Measurements from ENCODE around the gene FBXL14. TPM values are rescaled to one million over a fixed set of nuclear protein-coding genes. Genes with fewer than 3 reads are reported as not detected.

Gene FBXL14
- polyA plus RNA-seq, 1 donor from 2014 or later: 15.1 TPM

GRCh38 chr12:1632702-1633101, 38.3 kb upstream of the FBXL14 start:
- Histone ChIP-seq H3K36me3 (ENCODE audit: insufficient read depth, low read length) (no peaks in the 10 kb centered on the region), H4K20me1 (ENCODE audit: insufficient read depth) (no peaks in the 10 kb centered on the region), H2AFZ (ENCODE audit: low read depth, low read length) (no peak overlapping the region), H3K9me2 (ENCODE audit: insufficient read depth, low read length) (no peaks in the 10 kb centered on the region), H3K4me2 (ENCODE audit: low read length) (no peak overlapping the region), H3K4me3 (ENCODE audit: low read length) (no peak overlapping the region), H3K27ac (ENCODE audit: low read length) (no peak overlapping the region), H3K27me3 (ENCODE audit: insufficient read depth, low read depth, low read length) (no peaks in the 10 kb centered on the region), H3F3A (ENCODE audit: insufficient read depth, low read length, poor library complexity, severe bottlenecking) (peaks cover 2% of the 10 kb centered on the region), H3K79me2 (replicated peaks; ENCODE audit: insufficient read depth, low read length) (no peaks in the 10 kb centered on the region), H3K9me3 (ENCODE audit: low read length) (no peaks in the 10 kb centered on the region), H3K9ac (ENCODE audit: low read length) (no peak overlapping the region)
- TF ChIP-seq POLR2AphosphoS5 (IDR thresholded peaks at IDR 0.05) (no peak), RAD21 (conservative IDR thresholded peaks at IDR 0.05) (no peak), CTCF (IDR thresholded peaks at IDR 0.05; ENCODE audit: poor library complexity, severe bottlenecking) (no peak), EZH2 (IDR thresholded peaks at IDR 0.05; ENCODE audit: borderline replicate concordance, insufficient read depth, low read length, poor library complexity, severe bottlenecking) (no peak), TAF1 (IDR thresholded peaks at IDR 0.05; ENCODE audit: low read depth) (no peak), REST (IDR thresholded peaks at IDR 0.05; ENCODE audit: borderline replicate concordance) (no peak)

GRCh38 chr12:1630827-1631591, 36.6 kb upstream of the FBXL14 start:
- Histone ChIP-seq H2AFZ (ENCODE audit: low read depth, low read length) (no peak overlapping the region), H3K9me3 (ENCODE audit: low read length) (no peaks in the 10 kb centered on the region), H3F3A (ENCODE audit: insufficient read depth, low read length, poor library complexity, severe bottlenecking) (peaks cover 2% of the 10 kb centered on the region), H3K79me2 (replicated peaks; ENCODE audit: insufficient read depth, low read length) (no peaks in the 10 kb centered on the region), H3K4me3 (ENCODE audit: low read length) (peak overlapping the region; percentile 51), H4K20me1 (ENCODE audit: insufficient read depth) (no peaks in the 10 kb centered on the region), H3K27ac (ENCODE audit: low read length) (no peak overlapping the region), H3K36me3 (ENCODE audit: insufficient read depth, low read length) (no peaks in the 10 kb centered on the region), H3K9me2 (ENCODE audit: insufficient read depth, low read length) (no peaks in the 10 kb centered on the region), H3K27me3 (ENCODE audit: insufficient read depth, low read depth, low read length) (no peaks in the 10 kb centered on the region), H3K9ac (ENCODE audit: low read length) (no peak overlapping the region), H3K4me2 (ENCODE audit: low read length) (no peak overlapping the region)
- no peak for TF ChIP-seq CTCF (IDR thresholded peaks at IDR 0.05; ENCODE audit: poor library complexity, severe bottlenecking)
- TF ChIP-seq EP300 (conservative IDR thresholded peaks at IDR 0.05; ENCODE audit: poor library complexity, severe bottlenecking): no peak
- TF ChIP-seq SMC3 (conservative IDR thresholded peaks at IDR 0.05; ENCODE audit: poor library complexity): no peak
- no peak for TF ChIP-seq POLR2AphosphoS5 (IDR thresholded peaks at IDR 0.05)
- no peak for TF ChIP-seq REST (IDR thresholded peaks at IDR 0.05; ENCODE audit: borderline replicate concordance)
- no peak for TF ChIP-seq TAF1 (IDR thresholded peaks at IDR 0.05; ENCODE audit: low read depth)
- TF ChIP-seq EZH2 (IDR thresholded peaks at IDR 0.05; ENCODE audit: borderline replicate concordance, insufficient read depth, low read length, poor library complexity, severe bottlenecking): no peak
- TF ChIP-seq MXI1 (conservative IDR thresholded peaks at IDR 0.05; ENCODE audit: poor library complexity, severe bottlenecking): no peak
- no peak for TF ChIP-seq RAD21 (conservative IDR thresholded peaks at IDR 0.05)
